CD4-positive, alpha-beta T cell (primary cell): ENCODE data around the gene OPA3. TPM values are rescaled to one million over a fixed set of nuclear protein-coding genes. Genes with fewer than 3 reads are reported as not detected.

Experiments used
- ATAC-seq: fragments of 200-7000 bp; cut with Tn5 transposase; one replicate; pipeline ENCODE4 v1.10.0; 2022; ENCODE audit warnings: mild to moderate bottlenecking; ENCODE audit not compliant: poor library complexity
- CTCF ChIA-PET: fragments of 350-600 bp; sonication (Branson Sonifier 250); formaldehyde crosslinking; loops from one replicate; lab custom pipeline; 2021; ENCODE audit warnings: antibody characterized with exemption, inconsistent platforms; lab: Charles Lee
- POLR2A ChIA-PET: fragments of 350-600 bp; sonication (Branson Sonifier 250); formaldehyde crosslinking; loops from one replicate; lab custom pipeline; 2021; ENCODE audit warnings: antibody characterized with exemption, inconsistent platforms; lab: Charles Lee
- DNase-seq, 14 experiments: peaks; one replicate each; pipeline ENCODE4 v3.0.0-alpha.2; 2013 to 2020; ENCODE audit warnings: mixed read lengths in 2 of 14
- H3K27ac ChIP-seq, 2 donors: one replicate each; pipeline versions ENCODE4 v1.5.1 to v1.7.0; 2013; ENCODE audit warnings: low read length in 2 of 2, low read depth in 1 of 2, mild to moderate bottlenecking in 1 of 2
- H3K27me3 ChIP-seq, 2 experiments: 1 replicate in 1 of 2; 2 replicates in 1 of 2; pipeline versions ENCODE4 v1.6.1 to v1.7.0; 2013; ENCODE audit warnings: low read length in 2 of 2, control low read depth in 1 of 2, mild to moderate bottlenecking in 1 of 2, moderate library complexity in 1 of 2; ENCODE audit not compliant: insufficient read depth in 2 of 2, control insufficient read depth in 1 of 2
- H3K36me3 ChIP-seq: one replicate; pipeline ENCODE4 v1.6.1; 2013; ENCODE audit warnings: low read length, control low read depth; ENCODE audit not compliant: insufficient read depth
- H3K4me1 ChIP-seq: one replicate; pipeline ENCODE4 v1.6.1; 2013; ENCODE audit warnings: low read length, control low read depth; ENCODE audit not compliant: insufficient read depth
- H3K4me3 ChIP-seq: one replicate; pipeline ENCODE4 v1.5.1; 2013; ENCODE audit warnings: mild to moderate bottlenecking, low read length, moderate library complexity
- H3K9me3 ChIP-seq, 2 experiments: 1 replicate in 1 of 2; 2 replicates in 1 of 2; pipeline versions ENCODE4 v1.6.1 to v1.7.0; 2013; ENCODE audit warnings: low read length in 2 of 2, mild to moderate bottlenecking in 2 of 2, control low read depth in 1 of 2, moderate library complexity in 1 of 2; ENCODE audit not compliant: control insufficient read depth in 1 of 2, insufficient read depth in 1 of 2
- H3K27ac Mint-ChIP-seq: one replicate; pipeline ENCODE4 v1.8.0; 2020; ENCODE audit warnings: mixed read lengths
- H3K27me3 Mint-ChIP-seq: one replicate; pipeline ENCODE4 v1.8.0; 2021; ENCODE audit warnings: mixed read lengths
- H3K36me3 Mint-ChIP-seq: one replicate; pipeline ENCODE4 v1.8.0; 2021; ENCODE audit warnings: low read depth, mixed read lengths
- H3K4me1 Mint-ChIP-seq: one replicate; pipeline ENCODE4 v1.8.0; 2021; ENCODE audit warnings: low read depth, mixed read lengths
- H3K4me3 Mint-ChIP-seq: one replicate; pipeline ENCODE4 v1.8.0; 2020; ENCODE audit warnings: mild to moderate bottlenecking, mixed read lengths
- H3K9me3 Mint-ChIP-seq: one replicate; pipeline ENCODE4 v1.8.0; 2020; ENCODE audit warnings: mixed read lengths
- CTCF ChIP-seq: fragments of 200-600 bp; IDR thresholded peaks from one replicate; pipeline ENCODE4 v1.8.0; 2022; ENCODE audit warnings: antibody characterized with exemption, mild to moderate bottlenecking
- intact Hi-C, 2 experiments: fragments of 100-400 bp; cut with DNase I in 1 of 2; cut with micrococcal nuclease in 1 of 2; formaldehyde crosslinking; loops; one replicate each; pipeline versions ENCODE4 v1.15.1 to v1.9.0; 2023 to 2025; cut with DNase I, micrococcal nuclease
- total RNA-seq, 174 experiments: library from RNA in 2 of 174; stranded (reverse) in 2 of 174; gene quantifications; one replicate each; pipeline ENCODE4 v1.2.3 and lab custom pipeline; 2021 to 2026

Gene OPA3
- total RNA-seq, 2 experiments from 2014 or later = 3.1 to 3.2 TPM

DNA sequence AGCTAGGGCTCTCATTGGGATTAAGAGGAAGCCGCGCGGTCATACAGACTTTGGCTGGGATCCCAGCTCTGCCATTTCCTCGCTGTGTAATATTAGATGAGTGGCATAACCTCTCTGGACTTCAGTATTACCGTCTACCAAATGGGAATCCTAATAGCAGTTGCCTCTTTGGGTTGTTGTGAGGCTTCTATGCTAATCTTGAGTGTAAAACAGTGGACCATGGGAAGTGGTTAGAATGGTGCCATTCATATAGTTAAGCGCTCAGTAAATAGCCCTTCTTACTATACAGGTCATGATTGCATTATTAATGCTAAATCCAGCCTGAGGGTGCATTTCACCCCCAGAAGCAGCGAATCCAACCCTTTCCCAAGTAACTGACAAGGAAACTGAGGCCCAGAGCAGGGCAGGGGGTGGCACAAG, 566 bp upstream of the OPA3 start:
- ATAC-seq (no peak), DNase-seq (no peak)
- H3K4me1 ChIP-seq = peaks cover 21% of the 10 kb centered on the region
- Mint-ChIP-seq H3K9me3 (no peaks in the 10 kb centered on the region), H3K27ac (peak overlapping the region; percentile 98), H3K4me1 (peaks cover 26% of the 10 kb centered on the region), H3K4me3 (peak overlapping the region; percentile 88), H3K27me3 (peaks cover 18% of the 10 kb centered on the region), H3K36me3 (peaks cover 14% of the 10 kb centered on the region)
- H3K27ac ChIP-seq = peak overlapping the region; percentile 98 to 99
- ChIA-PET CTCF (interaction anchor here (0.6 to 1.7 kb wide), 4 partner anchors 27 to 285 kb away, joined by 3 to 7 read pairs (median 4); partner anchors contain the start of gene QPCTL), POLR2A (interaction anchor here (0.6 to 1.9 kb wide), 11 partner anchors 13 to 132 kb away, joined by 3 to 10 read pairs (median 4); partner anchors contain the start of gene EML2)
- no peaks in the 10 kb centered on the region for H3K9me3 ChIP-seq
- peaks cover 0 to 4% of the 10 kb centered on the region in 2 experiments for H3K27me3 ChIP-seq
- intact Hi-C loops = loop anchor here (2.0 to 10.0 kb wide), 3 partner anchors 78 to 160 kb away; partner anchors contain the start of genes ERCC1 (in 1 of the 2), QPCTL (in 1 of the 2), SNRPD2 (in 1 of the 2) and VASP (in 1 of the 2)
- H3K36me3 ChIP-seq = peaks cover 5% of the 10 kb centered on the region
- peak overlapping the region; percentile 95 for H3K4me3 ChIP-seq
- no peak for TF ChIP-seq CTCF

GRCh38 chr19:45581576-45581975, 3.0 kb downstream of the OPA3 start:
- intact Hi-C loops = loop anchor here (5.0 to 10.0 kb wide), 3 partner anchors 113 to 489 kb away; partner anchors contain the start of genes ERCC1 (in 1 of the 2), PPP1R37 (in 1 of the 2), QPCTL (in 1 of the 2) and SNRPD2 (in 1 of the 2)
- H3K27ac ChIP-seq = no peak overlapping the region
- no peaks in the 10 kb centered on the region for H3K9me3 ChIP-seq
- peaks cover 5% of the 10 kb centered on the region for H3K36me3 ChIP-seq
- no peaks in the 10 kb centered on the region for H3K27me3 ChIP-seq
- ChIA-PET CTCF (interaction anchor here (0.9 kb wide), 1 partner anchor 23 kb away, joined by 3 read pairs; no protein-coding TSS in a partner anchor), POLR2A (no interaction called here)
- Mint-ChIP-seq H3K36me3 (peaks cover 14% of the 10 kb centered on the region), H3K4me3 (peak overlapping the region; percentile 45), H3K4me1 (peaks cover 31% of the 10 kb centered on the region), H3K27me3 (no peaks in the 10 kb centered on the region), H3K9me3 (no peaks in the 10 kb centered on the region), H3K27ac (no peak overlapping the region)
- ATAC-seq = no peak
- no peak for TF ChIP-seq CTCF
- H3K4me1 ChIP-seq = peaks cover 21% of the 10 kb centered on the region
- H3K4me3 ChIP-seq = no peak overlapping the region
- no peak for DNase-seq

DNA sequence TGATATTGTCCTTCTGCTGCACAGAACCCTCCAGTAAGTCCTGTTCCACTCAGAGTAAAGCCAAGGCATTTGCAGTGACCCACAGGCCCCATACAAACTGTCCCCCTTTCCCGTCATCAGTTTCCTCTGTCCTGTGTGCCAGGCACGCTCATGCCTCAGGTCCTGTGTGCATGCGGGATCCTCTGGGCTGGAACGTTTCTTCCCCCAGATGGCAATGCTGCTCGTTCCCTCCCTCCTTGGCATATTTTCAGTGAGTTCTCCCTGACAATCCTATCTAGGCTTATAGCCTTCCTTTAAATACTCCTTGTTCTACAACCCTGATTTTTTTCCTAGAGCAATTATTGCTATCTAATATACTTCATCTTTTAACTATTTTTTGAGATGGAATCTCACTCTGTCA, 5.7 kb downstream of the OPA3 start:
- Mint-ChIP-seq H3K4me3 (no peak overlapping the region), H3K9me3 (no peaks in the 10 kb centered on the region), H3K4me1 (peaks cover 18% of the 10 kb centered on the region), H3K27me3 (no peaks in the 10 kb centered on the region), H3K36me3 (peaks cover 6% of the 10 kb centered on the region), H3K27ac (no peak overlapping the region)
- H3K27me3 ChIP-seq = no peaks in the 10 kb centered on the region
- no peak for DNase-seq
- no peak overlapping the region for H3K4me3 ChIP-seq
- ChIA-PET CTCF (no interaction called here), POLR2A (no interaction called here)
- H3K36me3 ChIP-seq = peaks cover 5% of the 10 kb centered on the region
- H3K4me1 ChIP-seq = peaks cover 10% of the 10 kb centered on the region
- ATAC-seq = no peak
- H3K9me3 ChIP-seq = no peaks in the 10 kb centered on the region
- intact Hi-C loops = no loop called here
- TF ChIP-seq CTCF = no peak
- H3K27ac ChIP-seq = no peak overlapping the region
